NCI-H2107 treated with DMSO at 0.1 percent for 48 hours (cell line): ENCODE measurements around the gene ARHGAP18.

Experiments used
- DNase-seq: peaks from one replicate; lab custom pipeline; 2025; ENCODE audit not compliant: unreplicated experiment; lab: John Stamatoyannopoulos, UW

The ARHGAP18 gene

GRCh38 chr6:129645830-129646579 lies 64.0 kb downstream of the ARHGAP18 start:
- no peak for DNase-seq

GRCh38 chr6:129645106-129645829 lies 64.7 kb downstream of the ARHGAP18 start:
- no peak for DNase-seq

DNA sequence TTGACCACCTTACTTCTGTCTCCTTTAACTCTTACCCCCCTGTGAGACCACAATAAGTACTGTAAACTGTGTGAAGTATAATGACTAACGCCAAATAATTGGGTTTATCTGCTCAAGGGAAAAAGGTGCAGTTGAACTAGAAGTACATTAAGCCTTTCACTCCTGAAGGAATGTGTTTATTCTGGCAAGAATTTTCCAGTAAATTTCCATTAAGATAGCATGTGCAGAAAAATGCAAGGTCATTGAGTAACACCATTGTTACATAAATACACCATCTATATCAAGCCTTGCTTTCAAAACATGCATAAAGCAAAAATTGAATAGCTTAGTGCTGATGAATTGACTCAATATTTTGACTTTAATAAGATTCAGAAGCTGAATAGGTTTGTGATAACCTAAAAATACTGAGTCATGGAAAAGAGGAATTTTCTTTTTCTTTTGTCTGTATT lies 65.4 kb downstream of the ARHGAP18 start:
- DNase-seq, result no peak

DNA sequence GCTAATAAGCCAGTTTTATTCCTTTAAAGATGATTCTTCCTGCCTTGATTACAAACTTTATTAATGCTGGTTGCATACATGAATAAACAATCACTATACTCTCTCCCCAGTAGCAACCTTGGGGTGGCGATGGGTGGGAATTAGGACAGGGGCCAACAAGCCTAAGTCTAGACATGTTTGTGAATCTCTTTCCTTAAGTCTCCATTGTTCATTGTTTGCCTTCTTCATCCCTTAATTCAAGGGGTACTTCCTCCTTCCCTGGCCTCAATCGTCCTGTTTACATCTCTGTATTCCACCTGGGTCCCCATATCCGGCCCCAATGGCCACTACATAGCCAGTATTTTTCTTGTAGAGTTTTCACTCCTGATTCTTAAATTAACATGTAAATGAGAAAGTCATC lies 66.0 kb downstream of the ARHGAP18 start:
- DNase-seq, result no peak

- DNase-seq, result no peak
These were observed 66.8 kb downstream of the ARHGAP18 start for GRCh38 chr6:129643176-129643575.

- DNase-seq, result no peak
These were observed 67.7 kb downstream of the ARHGAP18 start for GRCh38 chr6:129642322-129642721.

GRCh38 chr6:129641344-129641743 lies 68.6 kb downstream of the ARHGAP18 start:
- no peak for DNase-seq

GRCh38 chr6:129638686-129639085 lies 71.3 kb downstream of the ARHGAP18 start:
- DNase-seq, result no peak

- DNase-seq, result no peak
These were observed 71.8 kb downstream of the ARHGAP18 start for GRCh38 chr6:129638055-129638684.

DNA sequence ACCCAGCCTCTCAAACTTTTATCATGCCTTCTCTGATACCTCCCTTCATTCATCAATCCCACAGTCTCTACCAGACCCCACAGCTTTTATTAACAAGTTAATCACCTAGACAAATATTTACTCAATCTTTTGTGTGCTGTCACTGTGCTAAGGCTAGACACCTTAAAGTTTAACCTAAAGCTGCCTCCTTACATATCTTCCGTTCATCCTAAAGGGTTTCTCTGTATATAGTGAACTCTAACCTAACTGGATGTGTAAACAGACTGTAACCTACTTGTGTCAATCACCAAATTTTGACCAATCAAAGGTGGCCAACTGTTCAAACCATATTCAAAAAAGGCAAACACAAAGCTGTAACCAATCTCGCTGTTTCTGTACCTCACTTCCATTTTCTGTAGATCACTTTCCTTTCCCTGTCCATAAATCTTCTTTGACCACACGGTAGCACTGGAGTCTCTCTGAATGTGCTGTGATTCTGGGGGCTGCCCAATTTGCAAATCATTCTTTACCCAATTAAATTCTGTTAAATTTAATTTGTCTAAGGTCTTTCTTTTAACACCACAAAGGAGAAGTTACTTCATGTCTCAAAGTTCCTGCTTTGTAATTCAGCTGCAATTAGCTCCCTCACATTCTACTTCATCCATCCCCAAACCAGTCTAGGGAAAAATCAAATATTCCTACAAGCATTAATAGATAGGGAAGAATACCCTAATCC lies 72.5 kb downstream of the ARHGAP18 start:
- DNase-seq, result no peak

DNA sequence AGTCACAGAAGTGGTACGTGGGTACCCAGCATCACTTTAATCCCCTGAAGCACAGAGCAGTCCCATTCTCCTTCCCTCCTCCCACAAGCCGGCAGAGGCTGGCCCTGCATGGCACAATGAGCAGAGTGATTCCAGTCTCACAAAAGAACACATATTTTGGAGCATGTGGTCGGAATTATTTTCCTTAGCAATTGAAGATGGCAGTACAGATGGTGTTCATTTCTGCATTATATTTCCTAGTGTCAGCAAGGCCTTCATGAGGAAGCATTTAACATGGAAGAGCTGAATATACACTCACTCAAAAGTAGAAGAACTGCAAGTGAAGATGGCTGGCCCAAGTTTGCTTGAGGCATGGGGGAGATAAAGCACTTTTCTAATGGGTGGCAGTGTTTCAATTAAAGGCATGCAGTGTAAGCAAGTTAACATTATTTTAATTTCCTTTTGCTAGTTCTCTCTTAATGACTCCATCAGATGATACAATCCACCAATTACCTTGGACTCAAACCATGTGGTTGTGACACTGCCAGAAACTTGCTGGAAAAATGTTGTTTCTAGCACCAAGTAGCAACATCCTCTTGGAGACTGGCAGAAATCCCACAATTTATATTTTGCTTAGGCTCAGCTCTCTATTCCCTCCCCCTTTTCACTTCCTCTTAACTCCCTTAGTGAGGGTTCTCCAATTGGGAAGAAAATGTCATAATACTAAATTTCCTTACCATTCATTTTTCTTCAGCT lies 74.4 kb downstream of the ARHGAP18 start:
- DNase-seq, result no peak

DNA sequence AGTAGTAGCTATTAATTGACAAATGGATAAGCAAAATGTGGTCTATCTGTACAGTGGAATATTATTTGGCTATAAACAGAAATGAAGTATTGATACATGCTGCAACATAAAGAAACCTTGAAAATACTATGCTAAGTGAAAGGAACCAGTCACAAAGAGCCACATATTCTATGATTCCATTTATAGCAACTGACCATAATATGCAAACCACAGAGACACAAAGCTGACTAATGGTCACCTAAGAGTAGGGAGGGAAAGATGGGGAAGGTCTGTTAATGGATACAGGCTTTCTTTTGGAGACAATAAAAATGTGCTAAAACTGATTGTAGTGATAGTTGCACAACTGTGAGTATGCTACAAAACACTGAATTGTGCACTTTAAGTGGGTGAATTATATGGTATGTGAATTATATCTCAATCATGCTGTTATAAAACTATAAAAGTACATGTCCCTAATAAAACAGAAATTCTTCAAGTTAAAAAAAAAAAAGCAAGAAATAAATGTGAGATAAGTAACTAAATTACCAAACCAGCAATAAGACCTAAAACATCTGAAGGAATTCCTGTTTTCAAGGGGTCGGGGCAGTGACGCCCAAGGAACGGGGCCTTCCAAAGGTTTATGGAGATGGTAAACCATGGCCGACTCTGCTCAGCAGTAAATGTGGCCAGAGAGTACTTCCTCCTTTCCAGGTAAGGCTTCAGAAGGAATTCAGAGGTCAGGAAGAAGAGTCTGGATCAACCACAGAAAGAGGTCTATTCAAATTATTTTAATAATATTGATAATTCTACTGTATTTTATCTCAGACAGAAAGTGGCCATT lies 75.4 kb downstream of the ARHGAP18 start:
- DNase-seq, result no peak

DNA sequence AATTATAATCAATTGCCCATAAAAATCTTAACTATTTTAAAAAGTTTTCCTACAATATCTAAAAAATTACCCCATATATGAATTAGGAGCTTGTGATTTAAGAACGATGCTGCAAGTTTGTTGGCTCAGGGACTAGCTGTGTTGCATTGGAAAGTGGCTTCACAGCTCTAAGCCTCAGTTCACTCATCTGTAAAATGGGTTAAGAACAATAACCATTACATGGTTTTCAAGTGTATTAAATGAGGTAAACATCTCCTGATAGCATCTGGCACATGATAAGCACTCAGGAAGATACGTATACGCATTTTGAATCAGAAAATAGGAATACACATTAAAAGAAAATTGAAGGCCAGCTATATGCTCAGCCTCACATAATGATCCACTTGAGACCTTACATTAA lies 76.4 kb downstream of the ARHGAP18 start:
- no peak for DNase-seq

- DNase-seq, result no peak
These were observed 77.8 kb downstream of the ARHGAP18 start for GRCh38 chr6:129632172-129632613.

DNA sequence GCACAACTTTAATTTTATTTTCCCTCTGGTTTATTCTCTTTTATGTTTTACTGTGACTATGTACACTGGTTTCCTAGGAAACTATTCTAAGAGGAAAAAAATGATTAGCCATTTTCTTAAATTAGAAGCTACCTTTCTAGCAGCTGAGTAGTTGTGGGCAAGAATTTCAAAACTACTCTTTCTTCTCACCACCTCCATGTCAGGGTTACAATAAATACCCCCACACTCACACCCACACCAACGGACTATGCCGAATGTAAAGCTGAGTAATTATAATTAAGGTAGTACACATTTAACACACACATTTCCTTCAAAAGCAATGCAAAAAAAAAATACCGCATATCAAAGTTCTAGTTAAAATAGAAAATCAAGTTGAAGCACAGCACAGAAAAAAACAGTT lies 78.9 kb downstream of the ARHGAP18 start:
- DNase-seq, result no peak

GRCh38 chr6:129630596-129630995 lies 79.4 kb downstream of the ARHGAP18 start:
- no peak for DNase-seq

DNA sequence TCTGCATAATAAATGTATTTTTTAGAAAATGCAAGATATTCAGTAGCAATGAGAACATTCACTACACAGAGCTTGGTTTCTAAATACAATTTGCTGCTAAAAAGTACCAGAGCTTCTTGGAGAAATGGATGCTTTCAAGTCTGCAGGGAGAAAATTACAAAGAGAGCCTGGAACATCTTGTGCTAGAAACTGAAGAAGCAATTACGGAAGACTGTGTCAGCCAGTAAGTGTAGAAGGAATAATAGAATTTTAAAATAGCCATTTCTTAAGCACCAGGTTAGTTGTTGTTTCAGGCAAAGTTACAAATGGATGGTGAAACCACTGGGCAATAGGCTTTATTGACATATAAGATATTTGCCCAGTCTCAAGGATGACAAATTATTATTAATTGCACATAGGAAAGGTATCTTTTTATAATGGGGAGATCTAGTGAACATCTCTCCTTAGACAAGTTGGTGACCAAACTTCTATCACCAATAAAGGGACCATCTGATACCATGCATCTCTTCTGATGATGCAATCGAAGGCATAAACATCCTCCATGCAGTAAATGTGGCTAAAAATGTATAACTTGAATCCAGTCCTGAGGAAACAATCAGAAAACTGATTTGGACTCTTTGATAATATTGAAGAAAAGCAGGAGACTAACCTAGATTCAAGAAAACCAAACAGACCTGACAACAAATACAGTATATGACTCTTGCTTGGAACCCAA lies 81.7 kb downstream of the ARHGAP18 start:
- DNase-seq, result no peak

DNA sequence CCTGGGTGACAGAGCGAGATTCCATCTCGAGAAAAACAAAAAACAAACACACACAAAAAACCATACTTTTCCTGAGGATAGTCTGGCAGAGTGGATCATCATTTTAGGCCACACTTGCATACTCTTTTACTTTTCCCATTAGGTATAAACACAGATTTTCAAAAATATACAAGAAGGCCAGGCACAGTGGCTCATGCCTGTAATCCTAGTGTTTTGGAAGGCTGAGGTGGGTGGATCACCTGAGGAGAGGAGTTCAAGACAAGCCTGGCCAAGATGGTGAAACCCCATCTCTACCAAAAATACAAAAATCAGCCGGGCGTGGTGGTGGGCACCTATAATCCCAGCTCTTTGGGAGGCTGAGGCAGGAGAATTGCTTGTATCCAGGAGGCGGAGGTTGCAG lies 85.5 kb downstream of the ARHGAP18 start:
- DNase-seq, result no peak
